ENCODE data around the gene TAS1R2. TPM values are rescaled to one million over a fixed set of nuclear protein-coding genes. Genes with fewer than 3 reads are reported as not detected.

TAS1R2 gene
- total and polyA plus RNA-seq, 2 of the 13 experiments (the other 11 are each of a cell fraction or from before 2014, with no cell fraction given) = not detected

- POLR2A ChIA-PET = no interaction called here
- intact Hi-C loops (cut with micrococcal nuclease; ENCODE audit: unreplicated experiment) (no loop called here), in situ Hi-C loops (cut with HindIII; ENCODE audit: extremely low pct_ligation_motif_present, low pct_unique_long_range_greater_than_20kb) (loop anchor here (5.0 kb wide), 1 partner anchor 223 kb away; no protein-coding TSS in a partner anchor)
- no TSS peak for BruUV-seq (replicated peaks)
- DNase-seq (ENCODE audit: low spot score) = no peak
- no peaks in the 10 kb centered on the region for H3K9me3 ChIP-seq (ENCODE audit: low read length)
- no peaks in the 10 kb centered on the region for H3K36me3 ChIP-seq (replicated peaks in 1 of 2; ENCODE audit: control insufficient read depth in 1 of 2, insufficient read depth in 2 of 2, low read length in 2 of 2)
- FAIRE-seq = no peak
- no peak overlapping the region for H3K9ac ChIP-seq (ENCODE audit: insufficient read depth, low read depth, low read length)
- H3K27ac ChIP-seq (ENCODE audit: extremely low read length, insufficient read depth, low read length) = no peak overlapping the region
- no peak for TF ChIP-seq ZNF788 (CRISPR knock-in tag; IDR thresholded peaks at IDR 0.05; ENCODE audit: borderline replicate concordance)
- 0 out of 2 replicates have a peak, but pooled peaks have one; percentile 5 for TF ChIP-seq ZNF556 (CRISPR knock-in tag; IDR thresholded peaks at IDR 0.05; ENCODE audit: borderline replicate concordance)
- TF ChIP-seq ATF5 (CRISPR knock-in tag; IDR thresholded peaks at IDR 0.05; ENCODE audit: low read depth) = no peak
- TF ChIP-seq ZNF264 (CRISPR knock-in tag; IDR thresholded peaks at IDR 0.05) = no peak
- peak; percentile 21; the same call in 1 of the 2 replicates for TF ChIP-seq SALL1 (CRISPR knock-in tag; IDR thresholded peaks at IDR 0.05)
- TF ChIP-seq ZNF292 (CRISPR knock-in tag; IDR thresholded peaks at IDR 0.05; ENCODE audit: borderline replicate concordance, low read depth) = no peak
- no peak for TF ChIP-seq KLF11 (CRISPR knock-in tag; IDR thresholded peaks at IDR 0.05)
- no peak for TF ChIP-seq PLRG1 (conservative IDR thresholded peaks at IDR 0.05)
- no peak for TF ChIP-seq NFE2 (CRISPR knock-in tag; IDR thresholded peaks at IDR 0.05)
- TF ChIP-seq ZNF225 (CRISPR knock-in tag; IDR thresholded peaks at IDR 0.05) = 0 out of 2 replicates have a peak, but pooled peaks have one; percentile 58
- H3K27me3 ChIP-seq (ENCODE audit: control insufficient read depth in 1 of 2, insufficient read depth in 2 of 2, low read length in 2 of 2) = peaks cover 3 to 26% of the 10 kb centered on the region in 2 experiments; a peak in 2 of 5 replicates
- H3K4me3 ChIP-seq (replicated peaks in 1 of 3; ENCODE audit: insufficient read depth in 1 of 3, low read depth in 2 of 3, low read length in 3 of 3) = no peak overlapping the region
- no peaks in the 10 kb centered on the region for H4K20me1 ChIP-seq (ENCODE audit: insufficient read depth, low read length)
- CTCF ChIA-PET (ENCODE audit: low intra/inter-chr PET ratio, low total read pairs) = interaction anchor here (2.2 kb wide), 1 partner anchor 223 kb away, joined by 29 read pairs; no protein-coding TSS in a partner anchor
- no peak overlapping the region for H3K4me2 ChIP-seq (ENCODE audit: low read depth, low read length)
- no peak overlapping the region for H2AFZ ChIP-seq (ENCODE audit: low read length)
- peak; percentile 49 for ATAC-seq
- 45% methylated on average over 32 of the region's 38 CpGs for WGBS (ENCODE audit: low lambda C conversion rate)
- no peaks in the 10 kb centered on the region for H3K79me2 ChIP-seq (ENCODE audit: insufficient read depth, low read length)
- H3K4me1 ChIP-seq (ENCODE audit: insufficient read depth, low read length) = no peaks in the 10 kb centered on the region
Observed at GRCh38 chr1:18819986-18820790, 39.3 kb downstream of the TAS1R2 start.

Data from HepG2 (cell line).